Esophagus muscularis mucosa (tissue), 4 donors: ENCODE measurements around the gene CTDSP2. TPM values are rescaled to one million over a fixed set of nuclear protein-coding genes. Genes with fewer than 3 reads are reported as not detected.

Experiments used
- DNase-seq: peaks from one replicate; pipeline ENCODE4 v3.0.0-alpha.2; 2017; ENCODE audit errors: extremely low spot score
- H3K27ac ChIP-seq, 4 donors: fragments of 200-600 bp; sonication (generic); replicated peaks in 1 of 4; 1 replicate in 3 of 4; 2 replicates in 1 of 4; pipeline ENCODE4 v1.5.1; 2016 to 2019; ENCODE audit warnings: mild to moderate bottlenecking in 1 of 4
- H3K27me3 ChIP-seq, 4 donors: fragments of 200-600 bp; sonication (generic); one replicate each; pipeline versions ENCODE4 v1.5.1 to v1.6.0; 2016 to 2019
- H3K36me3 ChIP-seq, 4 donors: fragments of 200-600 bp; sonication (generic); one replicate each; pipeline ENCODE4 v1.5.1; 2016 to 2019
- H3K4me1 ChIP-seq, 4 donors: fragments of 200-600 bp; sonication (generic); one replicate each; pipeline ENCODE4 v1.5.1; 2016 to 2019
- H3K4me3 ChIP-seq, 4 donors: fragments of 200-600 bp; sonication (generic); 1 replicate in 2 of 4; 2 replicates in 2 of 4; pipeline ENCODE4 v1.5.1; 2016 to 2019; ENCODE audit warnings: mild to moderate bottlenecking in 4 of 4, moderate library complexity in 1 of 4
- H3K9me3 ChIP-seq, 4 donors: fragments of 200-600 bp; sonication (generic); 1 replicate in 3 of 4; 2 replicates in 1 of 4; pipeline ENCODE4 v1.5.1; 2016 to 2019
- EP300 ChIP-seq: sonication (generic); formaldehyde crosslinking; IDR thresholded peaks from one replicate; pipeline ENCODE4 v1.6.1; 2017; ENCODE audit warnings: antibody characterized with exemption
- POLR2A ChIP-seq: fragments of 450-650 bp; IDR thresholded peaks from one replicate; pipeline ENCODE4 v1.6.1; 2017; ENCODE audit warnings: antibody characterized with exemption, moderate library complexity, mild to moderate bottlenecking, low read depth
- POLR2AphosphoS5 ChIP-seq, 2 donors: sonication (generic); formaldehyde crosslinking; IDR thresholded peaks; one replicate each; pipeline ENCODE4 v1.6.1; 2017; ENCODE audit warnings: antibody characterized with exemption in 2 of 2
- WGBS: methylation state at CpG from one replicate; pipeline ENCODE4 v1.1.5; 2018; 5-methylcytosine and 5-hydroxymethylcytosine counted together
- intact Hi-C: fragments of 100-400 bp; cut with DNase I; formaldehyde crosslinking; loops from one replicate; pipeline ENCODE4 v1.15.1; 2023
- total RNA-seq, 4 donors: library from RNA; depleted of rRNA; stranded (reverse); fragments of >200 nt; gene quantifications; one replicate each; pipeline versions ENCODE4 v1.1.0 to v1.2.1, GENCODE V29; 2016
- TF ChIP-seq, protein P1 (sequence below), 3 experiments: fragments of 200-600 bp in 2 of 3; fragments of 450-650 bp in 1 of 3; sonication (generic) in 2 of 3; IDR thresholded peaks; one replicate each; pipeline ENCODE4 v1.5.1; 2017 to 2019; ENCODE audit warnings: antibody characterized with exemption in 3 of 3, mild to moderate bottlenecking in 2 of 3, moderate library complexity in 1 of 3

CTDSP2 gene
- total RNA-seq, 4 donors from 2014 or later: 127 to 249 (median 196) TPM

DNA sequence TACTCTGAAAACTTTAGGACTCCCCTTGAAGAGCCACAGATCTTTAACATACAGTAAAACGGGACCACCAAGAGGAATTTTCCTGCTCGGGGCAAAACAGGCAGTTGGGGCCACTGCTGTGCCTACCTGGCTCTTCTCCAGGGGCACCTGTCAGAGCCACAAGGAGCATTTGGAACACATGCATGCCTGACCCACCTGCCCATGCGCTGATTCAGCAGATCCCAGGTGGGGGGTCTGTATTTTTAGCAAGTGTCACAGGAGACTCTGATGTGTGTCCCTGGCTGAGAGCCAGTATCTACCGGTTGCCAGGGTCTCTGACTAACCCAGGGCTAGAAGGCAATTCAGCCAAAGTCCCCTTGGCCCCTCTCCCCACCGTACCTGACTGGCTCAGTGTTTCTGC lies 6.5 kb downstream of the CTDSP2 start:
- no peak for DNase-seq
- H3K4me1 ChIP-seq: peaks cover 94 to 97% (median 95%) of the 10 kb centered on the region in 4 donors

DNA sequence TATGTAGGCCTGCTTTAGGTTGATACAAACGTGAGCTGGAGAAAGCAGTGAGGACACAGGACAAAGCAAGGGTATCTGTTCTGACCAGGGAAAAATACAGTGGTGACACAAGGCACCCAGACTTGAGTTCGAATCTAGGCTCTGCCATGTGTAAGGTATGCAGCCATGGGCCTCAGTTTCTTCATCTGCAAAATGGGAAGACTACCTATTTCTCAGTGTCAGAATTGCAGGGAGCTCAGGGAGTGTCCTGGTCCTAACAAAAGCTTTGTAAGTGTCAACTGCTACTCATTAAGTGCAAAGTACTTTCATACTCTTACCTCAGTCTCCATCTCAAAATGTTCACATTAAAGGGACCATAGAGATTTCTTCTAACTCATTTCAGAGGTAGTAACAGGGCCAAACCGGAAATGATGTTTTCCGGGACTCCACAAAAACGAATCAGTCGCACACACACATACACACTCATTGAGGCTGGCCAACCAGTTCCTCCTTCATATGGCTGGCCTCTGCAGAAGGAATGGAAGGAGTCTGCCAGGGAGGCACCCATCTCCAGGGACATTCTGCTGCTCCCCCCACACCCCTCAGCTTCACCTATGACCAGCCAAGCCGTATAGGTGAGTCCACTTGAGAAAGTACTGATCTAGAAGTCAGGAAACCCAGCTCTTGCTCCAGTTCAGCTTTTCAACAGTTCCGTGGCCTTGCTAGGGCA lies 7.8 kb downstream of the CTDSP2 start:
- WGBS: 32% methylated on average over 7 of the region's 8 CpGs
- intact Hi-C loops: no loop called here
- TF ChIP-seq, protein P1, sequence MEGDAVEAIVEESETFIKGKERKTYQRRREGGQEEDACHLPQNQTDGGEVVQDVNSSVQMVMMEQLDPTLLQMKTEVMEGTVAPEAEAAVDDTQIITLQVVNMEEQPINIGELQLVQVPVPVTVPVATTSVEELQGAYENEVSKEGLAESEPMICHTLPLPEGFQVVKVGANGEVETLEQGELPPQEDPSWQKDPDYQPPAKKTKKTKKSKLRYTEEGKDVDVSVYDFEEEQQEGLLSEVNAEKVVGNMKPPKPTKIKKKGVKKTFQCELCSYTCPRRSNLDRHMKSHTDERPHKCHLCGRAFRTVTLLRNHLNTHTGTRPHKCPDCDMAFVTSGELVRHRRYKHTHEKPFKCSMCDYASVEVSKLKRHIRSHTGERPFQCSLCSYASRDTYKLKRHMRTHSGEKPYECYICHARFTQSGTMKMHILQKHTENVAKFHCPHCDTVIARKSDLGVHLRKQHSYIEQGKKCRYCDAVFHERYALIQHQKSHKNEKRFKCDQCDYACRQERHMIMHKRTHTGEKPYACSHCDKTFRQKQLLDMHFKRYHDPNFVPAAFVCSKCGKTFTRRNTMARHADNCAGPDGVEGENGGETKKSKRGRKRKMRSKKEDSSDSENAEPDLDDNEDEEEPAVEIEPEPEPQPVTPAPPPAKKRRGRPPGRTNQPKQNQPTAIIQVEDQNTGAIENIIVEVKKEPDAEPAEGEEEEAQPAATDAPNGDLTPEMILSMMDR (IDR thresholded peaks at IDR 0.05): no peak
- no peak for TF ChIP-seq POLR2A
- TF ChIP-seq EP300: no peak
- TF ChIP-seq POLR2AphosphoS5 (IDR thresholded peaks at IDR 0.05): no peak

More for the DNA sequence above, 6.5 kb downstream of the CTDSP2 start:
- 37% methylated on average over 3 of the region's 5 CpGs for WGBS
- intact Hi-C loops: no loop called here
- Histone ChIP-seq H3K4me3 (peak overlapping the region; percentile 10 to 99 (median 50)), H3K9me3 (no peaks in the 10 kb centered on the region), H3K27ac (peak overlapping the region; percentile 16 to 100 (median 83)), H3K36me3 (no peaks in the 10 kb centered on the region), H3K27me3 (no peaks in the 10 kb centered on the region)
- TF ChIP-seq POLR2AphosphoS5 (IDR thresholded peaks at IDR 0.05) (no peak), EP300 (no peak), POLR2A (no peak)
- TF ChIP-seq, protein P1 (IDR thresholded peaks at IDR 0.05): no peak

DNA sequence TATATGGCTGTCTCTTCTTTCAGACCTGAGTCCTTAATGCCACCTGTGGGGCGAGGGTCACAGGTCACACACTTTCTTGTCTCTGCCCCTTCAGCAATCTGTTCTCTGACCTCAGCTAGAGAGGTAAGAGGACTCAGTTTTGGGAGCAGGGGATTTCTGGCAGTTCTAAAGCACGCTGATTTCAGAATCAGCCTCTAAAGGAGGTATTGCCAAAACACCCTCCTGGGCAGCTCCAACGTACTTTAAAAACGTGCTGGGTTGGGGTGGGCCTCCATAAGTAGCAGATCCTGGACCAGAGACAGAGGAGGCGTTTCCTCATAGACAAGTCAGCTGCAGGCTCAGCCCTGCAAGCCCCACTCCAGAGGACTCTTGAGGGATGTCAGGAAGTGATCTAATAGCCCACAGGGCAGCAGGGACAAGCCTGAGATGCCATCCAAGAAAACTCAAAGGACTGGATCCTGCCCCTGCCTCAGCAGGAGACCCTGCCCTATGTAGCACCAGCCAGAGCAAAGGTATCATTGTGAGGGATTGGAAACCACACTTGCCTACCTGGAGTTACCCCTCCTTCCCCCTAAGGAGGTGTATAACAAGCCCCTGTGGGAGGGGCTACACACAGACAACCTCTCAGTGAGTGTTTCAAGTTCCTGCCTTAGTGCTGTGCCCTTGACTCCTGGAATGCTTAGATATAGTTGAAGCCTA lies 8.5 kb downstream of the CTDSP2 start:
- no peak for TF ChIP-seq POLR2A
- TF ChIP-seq EP300: no peak
- TF ChIP-seq, protein P1 (IDR thresholded peaks at IDR 0.05): no peak
- TF ChIP-seq POLR2AphosphoS5 (IDR thresholded peaks at IDR 0.05): peak in 1 of 2 donors; percentile 20
- WGBS: 14% methylated on average over 1 of the region's 5 CpGs
- intact Hi-C loops: no loop called here
- DNase-seq: no peak
- no peaks in the 10 kb centered on the region for H3K36me3 ChIP-seq
- peak overlapping the region; percentile 57 to 100 (median 83) for H3K27ac ChIP-seq
- no peaks in the 10 kb centered on the region for H3K9me3 ChIP-seq
- peaks cover 100% of the 10 kb centered on the region in 4 donors for H3K4me1 ChIP-seq
- H3K27me3 ChIP-seq: no peaks in the 10 kb centered on the region
- peak overlapping the region; percentile 25 to 32 (median 30) for H3K4me3 ChIP-seq

More for the DNA sequence above, 7.8 kb downstream of the CTDSP2 start:
- H3K27ac ChIP-seq: peak overlapping the region; percentile 57 to 100 (median 83)
- H3K4me3 ChIP-seq: peak overlapping the region; percentile 10 to 32 (median 26)
- no peaks in the 10 kb centered on the region for H3K36me3 ChIP-seq
- DNase-seq: no peak
- H3K27me3 ChIP-seq: no peaks in the 10 kb centered on the region
- peaks cover 100% of the 10 kb centered on the region in 4 donors for H3K4me1 ChIP-seq
- H3K9me3 ChIP-seq: no peaks in the 10 kb centered on the region

DNA sequence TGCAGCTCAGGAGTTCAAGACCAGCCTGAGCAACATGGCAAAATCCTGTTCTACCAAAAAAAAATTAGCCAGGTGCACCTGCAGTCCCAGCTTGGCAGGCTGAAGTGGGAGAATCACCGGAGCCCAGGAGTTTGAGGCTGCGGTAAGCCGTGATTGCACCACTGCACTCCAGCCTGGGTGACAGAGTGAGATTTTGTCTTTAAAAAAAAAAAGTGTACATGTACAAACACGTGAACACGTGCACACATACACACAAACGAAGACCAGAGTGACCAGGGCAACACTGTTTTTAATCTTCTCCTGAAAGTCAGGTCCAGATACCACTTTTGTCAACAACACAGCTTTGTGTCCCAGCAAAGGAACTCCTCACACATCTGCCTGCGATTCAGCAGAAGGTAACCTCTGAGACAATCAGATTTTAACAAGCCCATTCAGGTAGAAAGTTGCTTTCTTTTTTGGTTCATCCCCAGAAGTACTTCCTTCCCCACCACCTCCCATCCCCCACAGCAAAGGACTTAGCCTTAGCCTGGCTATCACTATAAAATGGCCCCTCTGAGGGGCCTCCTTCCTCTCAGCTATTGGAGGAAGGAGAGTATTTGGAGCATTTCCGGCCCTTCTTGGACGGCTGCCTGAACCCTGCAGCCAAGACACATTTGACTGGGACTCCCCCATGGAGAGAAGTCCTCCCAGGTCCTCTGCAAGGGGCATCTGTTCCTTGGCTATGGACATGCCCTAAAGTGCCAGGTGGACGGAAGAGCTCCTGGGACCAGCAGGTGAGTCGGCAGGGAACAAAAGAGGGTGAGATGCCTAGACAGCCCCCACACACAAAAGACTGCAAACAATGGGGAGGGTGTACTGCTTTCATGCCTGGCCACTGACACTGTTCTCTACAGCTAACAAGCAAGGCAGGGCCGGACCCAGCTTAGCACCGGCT lies 9.8 kb downstream of the CTDSP2 start:
- H3K4me3 ChIP-seq: peak overlapping the region; percentile 25 to 47 (median 32)
- 0% methylated on average over 13 of the region's 13 CpGs for WGBS
- H3K4me1 ChIP-seq: peaks cover 99 to 100% (median 100%) of the 10 kb centered on the region in 4 donors
- no peak for TF ChIP-seq EP300
- TF ChIP-seq, protein P1 (IDR thresholded peaks at IDR 0.05): no peak
- TF ChIP-seq POLR2AphosphoS5 (IDR thresholded peaks at IDR 0.05): peak in 1 of 2 donors; percentile 17
- intact Hi-C loops: no loop called here
- H3K27me3 ChIP-seq: no peaks in the 10 kb centered on the region
- peaks cover 0 to 7% (median 0%) of the 10 kb centered on the region in 4 donors for H3K36me3 ChIP-seq
- DNase-seq: no peak
- peak overlapping the region; percentile 67 to 100 (median 83) for H3K27ac ChIP-seq
- H3K9me3 ChIP-seq: no peaks in the 10 kb centered on the region
